Heart left ventricle (tissue), 16 donors: ENCODE measurements around the gene CELA3A. TPM values are rescaled to one million over a fixed set of nuclear protein-coding genes. Genes with fewer than 3 reads are reported as not detected.
"Not testable (repeated sequence)": the region's sequence is repeated elsewhere in the genome, so short reads cannot be mapped to it uniquely, and the experiment has no call there.

Experiments used
- ATAC-seq, 4 donors: fragments of 200-7000 bp; cut with Tn5 transposase; one replicate each; pipeline ENCODE4 v1.9.1; 2020 to 2022; ENCODE audit warnings: moderate library complexity in 4 of 4, mild to moderate bottlenecking in 3 of 4, moderate number of reproducible peaks in 1 of 4
- DNase-seq, 5 donors: peaks; one replicate each; pipeline ENCODE4 v3.0.0-alpha.2; 2020
- H3K27ac ChIP-seq, 12 donors: fragments of 200-600 bp; sonication (generic) in 4 of 12; one replicate each; pipeline versions ENCODE4 v1.5.0 to v1.8.0; 2016 to 2022; ENCODE audit warnings: mild to moderate bottlenecking in 2 of 12
- H3K27me3 ChIP-seq, 9 donors: fragments of 200-600 bp; sonication (generic) in 2 of 9; one replicate each; pipeline versions ENCODE4 v1.5.1 to v1.8.0; 2016 to 2022; ENCODE audit warnings: mild to moderate bottlenecking in 3 of 9
- H3K36me3 ChIP-seq, 9 donors: fragments of 200-600 bp; sonication (generic) in 2 of 9; one replicate each; pipeline versions ENCODE4 v1.5.0 to v1.8.0; 2018 to 2022; ENCODE audit warnings: mild to moderate bottlenecking in 2 of 9
- H3K4me1 ChIP-seq, 12 donors: fragments of 200-600 bp; sonication (generic) in 4 of 12; one replicate each; pipeline versions ENCODE4 v1.5.0 to v1.8.0; 2016 to 2022; ENCODE audit warnings: mild to moderate bottlenecking in 3 of 12
- H3K4me3 ChIP-seq, 12 donors: fragments of 200-600 bp; sonication (generic) in 4 of 12; one replicate each; pipeline versions ENCODE4 v1.5.0 to v1.8.0; 2017 to 2022; ENCODE audit warnings: mild to moderate bottlenecking in 9 of 12, moderate library complexity in 4 of 12
- H3K9me3 ChIP-seq, 12 donors: fragments of 200-600 bp; sonication (generic) in 4 of 12; one replicate each; pipeline versions ENCODE4 v1.5.0 to v1.8.0; 2016 to 2022; ENCODE audit warnings: mild to moderate bottlenecking in 1 of 12
- POLR2A ChIP-seq, 2 donors: fragments of 450-650 bp; IDR thresholded peaks; one replicate each; pipeline ENCODE4 v1.6.1; 2017; ENCODE audit warnings: antibody characterized with exemption in 2 of 2, mild to moderate bottlenecking in 2 of 2, moderate library complexity in 2 of 2
- whole genome bisulfite sequencing, 4 donors: extraction: QIAGEN DNeasy Blood & Tissue Kit in 2 of 4; methylation state at CpG; one replicate each; pipeline versions ENCODE4 v1.1.5 to v1.1.7; 2013 to 2018; 5-methylcytosine and 5-hydroxymethylcytosine counted together
- intact Hi-C, 10 donors: fragments of 100-400 bp; cut with DNase I; formaldehyde crosslinking; loops; one replicate each; pipeline versions ENCODE4 v1.11.1 to v1.14.2; 2022
- polyA plus RNA-seq, 2 donors: library from polyadenylated mRNA; stranded (reverse); fragments of 200-250 nt; gene quantifications; one replicate each; pipeline ENCODE4 v1.2.3, GENCODE V29; 2013
- total RNA-seq, 9 donors: library from RNA; depleted of rRNA in 2 of 9; stranded (reverse); fragments of >200 nt in 2 of 9; fragmentation: NEBNext Ultra II Directional in 3 of 9; extraction: Animal tissue kit (Norgen Biotek cat#: 25700) in 3 of 9; gene quantifications; one replicate each; pipeline versions ENCODE4 v1.1.0 to v1.2.4, GENCODE V29; 2016 to 2023
- TF ChIP-seq, protein P1 (sequence below), 12 donors: fragments of 200-600 bp; sonication (generic) in 4 of 12; IDR thresholded peaks; one replicate each; pipeline versions ENCODE4 v1.5.0 to v1.8.0; 2018 to 2022; ENCODE audit warnings: antibody characterized with exemption in 12 of 12, mild to moderate bottlenecking in 5 of 12
- donor health status: ischemic (EF 13 %, LVEDD 7.1; RV severe dilation, severe dysfunction).
- donor health status: healthy with polysubstance abuse.
- donor health status: DM: no; HTN: yes; CAD: no.
- donor health status: DM: no; HTN: no; CAD: no.
- donor health status: ischemic (EF 25% LVEDD 6.9; RV normal size, moderate dysfunction).
- donor health status: ischemic (EF 25% LVEDD 5.7; RV mildly dilated, moderate dysfunction).
- donor health status: healthy.
- donor health status: DM: yes; HTN: yes; CAD: no.
- donor health status: ischemic (EF 35%, LVEDD 5.7; RV mildly dilated, moderate dysfunction).
- donor health status: nonischemic (EF 11% LVEDD 7.7; RV severe dilation, severe dysfunction).
- donor health status: DM: yes; HTN: yes; CAD: no.
- donor health status: PGD.
- donor health status: ischemic (EF 29% LVEDD 5.4; RV normal size, mild dysfunction).
- donor health status: nonischemic (EF 23%, LVEDD 6.1; RV moderate dilation, normal function).

CELA3A gene
- total and polyA plus RNA-seq, 11 donors: 0.68 to 4.8 (median 3.1) TPM; not detected in 6

DNA sequence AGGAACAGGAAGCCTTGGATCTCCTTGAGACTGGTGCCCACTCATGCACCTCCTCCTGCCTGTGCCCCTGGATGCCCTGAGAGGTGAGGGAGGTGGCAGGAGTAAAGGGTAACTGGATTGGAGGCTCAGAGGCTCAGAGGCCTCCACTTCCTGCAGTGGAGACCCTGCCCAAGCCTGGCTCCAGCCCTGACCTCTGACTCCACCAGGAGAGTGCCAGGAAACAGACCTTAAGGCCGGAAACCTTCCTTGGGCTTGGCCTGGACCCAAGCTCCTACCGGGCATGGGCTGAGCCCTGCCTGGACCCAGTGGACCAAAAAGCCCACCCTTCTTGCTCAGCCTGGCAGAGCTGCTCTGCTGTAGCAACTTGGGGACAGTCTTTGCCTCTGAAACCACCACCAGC, 39.7 kb upstream of the CELA3A start:
- 55 to 80% (median 67%) methylated on average over 1 to 2 of the region's 2 CpGs for WGBS, 4 donors
- Histone ChIP-seq H3K27me3 (no peaks in the 10 kb centered on the region), H3K4me1 (peaks cover 0 to 38% (median 17%) of the 10 kb centered on the region in 12 donors), H3K27ac (peak overlapping the region in 2 of 12 donors; percentile 24 to 30), H3K4me3 (no peak overlapping the region), H3K36me3 (no peaks in the 10 kb centered on the region), H3K9me3 (no peaks in the 10 kb centered on the region)
- ATAC-seq: peak in 1 of 4 donors; percentile 5
- TF ChIP-seq POLR2A (IDR thresholded peaks at IDR 0.05): no peak
- TF ChIP-seq, protein P1, sequence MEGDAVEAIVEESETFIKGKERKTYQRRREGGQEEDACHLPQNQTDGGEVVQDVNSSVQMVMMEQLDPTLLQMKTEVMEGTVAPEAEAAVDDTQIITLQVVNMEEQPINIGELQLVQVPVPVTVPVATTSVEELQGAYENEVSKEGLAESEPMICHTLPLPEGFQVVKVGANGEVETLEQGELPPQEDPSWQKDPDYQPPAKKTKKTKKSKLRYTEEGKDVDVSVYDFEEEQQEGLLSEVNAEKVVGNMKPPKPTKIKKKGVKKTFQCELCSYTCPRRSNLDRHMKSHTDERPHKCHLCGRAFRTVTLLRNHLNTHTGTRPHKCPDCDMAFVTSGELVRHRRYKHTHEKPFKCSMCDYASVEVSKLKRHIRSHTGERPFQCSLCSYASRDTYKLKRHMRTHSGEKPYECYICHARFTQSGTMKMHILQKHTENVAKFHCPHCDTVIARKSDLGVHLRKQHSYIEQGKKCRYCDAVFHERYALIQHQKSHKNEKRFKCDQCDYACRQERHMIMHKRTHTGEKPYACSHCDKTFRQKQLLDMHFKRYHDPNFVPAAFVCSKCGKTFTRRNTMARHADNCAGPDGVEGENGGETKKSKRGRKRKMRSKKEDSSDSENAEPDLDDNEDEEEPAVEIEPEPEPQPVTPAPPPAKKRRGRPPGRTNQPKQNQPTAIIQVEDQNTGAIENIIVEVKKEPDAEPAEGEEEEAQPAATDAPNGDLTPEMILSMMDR (IDR thresholded peaks at IDR 0.05): no peak
- intact Hi-C loops: loop anchor here in 7 of 10 donors (2.0 to 10.0 kb wide), 5 partner anchors 63 to 97 kb away; no protein-coding TSS in a partner anchor
- DNase-seq: no peak

DNA sequence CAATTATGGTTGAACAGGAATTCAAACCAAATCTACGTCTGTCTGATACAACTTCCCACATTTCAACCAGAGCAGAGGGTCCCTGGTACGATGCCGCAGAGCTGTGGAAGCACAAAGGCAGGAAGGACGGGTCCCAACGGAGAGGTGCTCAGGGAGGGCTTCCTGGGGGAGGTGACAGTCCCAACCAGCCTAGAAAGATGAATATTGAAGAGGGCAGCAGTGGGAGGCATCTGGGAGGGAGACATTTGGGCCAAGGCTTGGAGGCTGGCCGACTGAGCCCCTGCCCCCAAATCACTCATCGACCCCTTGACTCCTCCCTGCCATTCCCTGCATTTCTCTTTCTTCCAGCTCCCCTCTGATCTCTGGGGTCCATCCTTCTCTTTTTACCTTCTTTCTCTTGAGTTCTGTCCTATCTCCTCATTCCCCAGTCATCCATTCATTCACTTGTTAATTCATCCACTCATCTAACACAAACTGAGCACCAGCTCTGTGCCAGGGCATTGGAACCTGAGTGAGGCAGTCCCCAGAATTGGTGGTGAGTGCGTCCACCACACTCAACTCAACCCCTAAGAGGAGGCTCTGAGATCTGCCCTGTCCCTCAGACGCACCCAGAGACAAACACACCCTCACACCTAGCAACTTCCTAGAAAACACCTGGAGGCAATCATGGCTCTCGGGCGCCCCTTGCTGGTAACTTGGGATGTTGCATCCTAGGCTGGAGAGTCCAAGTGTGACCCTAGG, 37.8 kb upstream of the CELA3A start:
- DNase-seq (peak; percentile 65 to 88 (median 70)), ATAC-seq (peak; percentile 84 to 90 (median 88))
- H3K4me3 ChIP-seq: no peak overlapping the region
- no peak for TF ChIP-seq POLR2A (IDR thresholded peaks at IDR 0.05)
- TF ChIP-seq, protein P1 (IDR thresholded peaks at IDR 0.05): peak; percentile 85 to 95 (median 92)
- H3K27ac ChIP-seq: no peak overlapping the region
- H3K36me3 ChIP-seq: no peaks in the 10 kb centered on the region
- intact Hi-C loops: loop anchor here in 7 of 10 donors (2.0 to 10.0 kb wide), 5 partner anchors 65 to 99 kb away; no protein-coding TSS in a partner anchor
- 39 to 48% (median 44%) methylated on average over 11 of the region's 11 CpGs for WGBS, 4 donors
- H3K4me1 ChIP-seq: peaks cover 0 to 23% (median 9%) of the 10 kb centered on the region in 12 donors
- no peaks in the 10 kb centered on the region for H3K27me3 ChIP-seq
- no peaks in the 10 kb centered on the region for H3K9me3 ChIP-seq

DNA sequence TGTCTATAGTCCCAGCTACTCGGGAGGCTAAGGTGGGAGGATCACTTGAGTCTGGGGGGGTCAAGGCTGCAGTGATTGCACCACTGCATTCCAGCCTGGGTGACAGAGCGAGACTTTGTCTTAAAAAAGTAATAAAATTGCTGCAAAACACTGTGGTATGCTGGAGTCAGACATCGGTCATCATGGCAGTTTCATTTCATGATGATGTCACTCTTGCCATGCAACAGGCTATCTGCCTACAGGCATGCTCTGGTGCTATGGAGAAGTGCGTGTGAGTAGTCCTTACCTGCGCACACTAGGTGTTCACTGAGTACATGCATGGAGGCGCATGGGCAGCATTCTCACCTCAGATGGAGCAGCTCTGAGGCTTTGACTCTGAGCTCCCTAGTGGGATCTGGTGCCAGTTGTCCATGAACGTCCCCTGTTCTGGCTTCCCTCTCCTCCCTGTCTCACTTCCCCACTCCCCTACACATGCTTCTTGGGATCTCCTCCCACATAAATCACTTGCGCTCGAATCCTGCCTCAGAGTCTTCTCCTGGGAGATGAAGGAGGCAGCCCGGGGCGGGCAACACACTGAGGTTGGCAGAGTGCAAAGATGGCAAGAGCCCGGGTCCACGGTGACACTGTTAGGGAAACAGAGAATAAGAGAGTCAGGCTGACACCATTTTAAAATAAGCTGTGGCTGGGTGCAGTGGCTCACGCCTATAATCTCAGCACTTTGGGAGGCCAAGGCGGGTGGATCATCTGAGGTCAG, 35.0 kb upstream of the CELA3A start:
- DNase-seq: no peak
- intact Hi-C loops: loop anchor here in 1 of 10 donors (10.0 kb wide), 1 partner anchor 102 kb away; no protein-coding TSS in a partner anchor

DNA sequence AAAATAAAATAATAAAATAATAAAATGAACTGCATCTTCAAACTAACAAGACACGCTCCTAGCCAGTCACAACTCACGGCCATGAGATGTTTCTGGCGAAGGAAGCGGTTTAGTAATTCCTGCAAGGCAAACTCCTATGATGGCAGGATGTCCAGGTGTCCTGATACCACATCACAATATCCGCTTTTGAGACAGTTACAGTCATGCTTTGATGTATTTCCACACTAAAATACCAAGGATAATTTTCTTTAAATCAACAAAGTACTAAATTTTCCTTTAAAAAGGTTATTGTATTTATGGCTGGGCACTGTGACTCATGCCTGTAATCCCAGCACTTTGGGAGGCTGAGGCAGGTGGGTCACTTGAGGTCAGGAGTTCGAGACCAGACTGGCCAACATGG, 34.2 kb upstream of the CELA3A start:
- H3K4me3 ChIP-seq, DNase-seq, H3K36me3 ChIP-seq, H3K27ac ChIP-seq, H3K27me3 ChIP-seq, ATAC-seq, H3K9me3 ChIP-seq: not testable (repeated sequence)
- peaks cover 0 to 13% (median 7%) of the 10 kb centered on the region in 12 donors for H3K4me1 ChIP-seq
- intact Hi-C loops: loop anchor here in 1 of 10 donors (10.0 kb wide), 1 partner anchor 102 kb away; no protein-coding TSS in a partner anchor
- WGBS, 4 donors: 90 to 97% (median 95%) methylated on average over 5 to 6 of the region's 6 CpGs

More for the DNA sequence above, 35.0 kb upstream of the CELA3A start:
- TF ChIP-seq, protein P1 (IDR thresholded peaks at IDR 0.05): no peak
- TF ChIP-seq POLR2A (IDR thresholded peaks at IDR 0.05): no peak
- WGBS, 4 donors: 85 to 87% (median 86%) methylated on average over 15 of the region's 15 CpGs
- no peak for ATAC-seq
- Histone ChIP-seq H3K9me3 (no peaks in the 10 kb centered on the region), H3K4me3 (no peak overlapping the region), H3K36me3 (no peaks in the 10 kb centered on the region), H3K27ac (no peak overlapping the region), H3K4me1 (peaks cover 0 to 21% (median 9%) of the 10 kb centered on the region in 12 donors), H3K27me3 (no peaks in the 10 kb centered on the region)

DNA sequence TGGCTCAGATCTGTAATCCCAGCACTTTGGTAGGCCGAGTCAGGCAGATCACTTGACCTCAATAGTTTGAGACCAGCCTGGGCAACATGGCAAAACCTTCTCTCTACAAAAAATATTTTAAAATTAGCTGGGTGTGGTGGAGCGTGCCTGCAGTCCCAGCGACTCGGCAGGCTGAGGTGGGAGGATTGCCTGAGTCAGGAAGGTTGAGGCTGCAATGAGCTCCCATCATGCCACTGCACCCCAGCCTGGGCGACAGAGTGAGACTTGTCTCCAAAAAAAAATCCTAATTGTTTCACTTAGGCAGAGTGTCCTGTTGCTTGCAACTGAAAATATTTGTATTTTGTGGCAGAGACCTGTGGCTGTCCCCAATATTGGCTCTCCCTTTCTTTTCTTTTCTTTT, 32.4 kb upstream of the CELA3A start:
- H3K9me3 ChIP-seq, H3K27me3 ChIP-seq, H3K4me1 ChIP-seq, H3K27ac ChIP-seq, DNase-seq, H3K4me3 ChIP-seq, H3K36me3 ChIP-seq, ATAC-seq: not testable (repeated sequence)
- intact Hi-C loops: loop anchor here in 1 of 10 donors (10.0 kb wide), 1 partner anchor 104 kb away; no protein-coding TSS in a partner anchor
- 75 to 89% (median 77%) methylated on average over 5 of the region's 5 CpGs for WGBS, 4 donors

DNA sequence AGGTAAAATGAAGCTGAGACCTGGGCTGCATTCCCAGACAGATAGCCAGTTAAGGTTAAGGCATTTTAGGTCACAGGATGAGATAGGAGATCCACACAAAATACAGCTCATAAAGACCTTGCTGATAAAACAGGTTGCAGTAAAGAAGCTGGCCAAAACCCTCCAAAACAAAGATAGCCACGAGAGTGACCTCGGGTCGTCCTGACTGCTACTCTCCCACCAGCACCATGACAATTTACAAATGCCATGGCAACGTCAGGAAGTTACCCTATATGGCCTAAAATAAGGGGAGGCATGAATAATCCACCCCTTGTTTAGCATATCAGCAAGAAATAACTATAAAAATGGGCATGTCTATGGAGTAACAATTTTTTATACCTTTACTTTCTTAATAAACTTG, 30.9 kb upstream of the CELA3A start:
- H3K27me3 ChIP-seq, ATAC-seq, H3K27ac ChIP-seq, DNase-seq, H3K4me1 ChIP-seq, H3K36me3 ChIP-seq, intact Hi-C loops, H3K9me3 ChIP-seq, H3K4me3 ChIP-seq: not testable (repeated sequence)
- 30 to 39% (median 37%) methylated on average over 4 of the region's 4 CpGs for WGBS, 4 donors

DNA sequence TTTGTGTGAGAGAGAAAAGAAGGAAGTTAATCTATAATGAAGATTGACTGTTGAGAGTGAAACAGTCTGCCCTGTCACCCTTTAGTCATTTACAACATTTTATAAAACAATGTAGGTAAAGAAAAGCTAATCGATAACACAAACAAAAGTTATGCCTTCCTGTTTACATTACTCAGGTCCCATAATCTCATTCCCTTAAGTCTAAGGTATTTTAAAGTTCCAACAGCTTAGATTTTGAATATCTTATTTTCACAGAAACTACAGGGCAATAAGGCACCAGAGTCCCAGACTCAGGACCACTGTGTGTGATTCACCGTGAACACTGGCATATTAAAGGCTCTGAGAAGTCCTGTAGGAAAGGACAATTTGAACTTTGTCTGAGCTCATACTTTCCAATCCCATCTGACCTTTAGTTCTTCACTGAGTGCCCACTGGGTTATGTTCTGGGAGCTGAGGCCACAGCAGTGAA, 28.4 kb upstream of the CELA3A start:
- H3K27ac ChIP-seq, H3K4me1 ChIP-seq, H3K36me3 ChIP-seq, DNase-seq, H3K27me3 ChIP-seq, H3K4me3 ChIP-seq, intact Hi-C loops, H3K9me3 ChIP-seq: not testable (repeated sequence)
- peak in 1 of 4 donors; percentile 11 for ATAC-seq
- 66 to 77% (median 76%) methylated on average over 2 of the region's 2 CpGs for WGBS, 4 donors
